Measurements from ENCODE around the gene HECW1.
"Not testable (repeated sequence)": the region's sequence is repeated elsewhere in the genome, so short reads cannot be mapped to it uniquely, and the experiment has no call there.

HECW1 gene

DNA sequence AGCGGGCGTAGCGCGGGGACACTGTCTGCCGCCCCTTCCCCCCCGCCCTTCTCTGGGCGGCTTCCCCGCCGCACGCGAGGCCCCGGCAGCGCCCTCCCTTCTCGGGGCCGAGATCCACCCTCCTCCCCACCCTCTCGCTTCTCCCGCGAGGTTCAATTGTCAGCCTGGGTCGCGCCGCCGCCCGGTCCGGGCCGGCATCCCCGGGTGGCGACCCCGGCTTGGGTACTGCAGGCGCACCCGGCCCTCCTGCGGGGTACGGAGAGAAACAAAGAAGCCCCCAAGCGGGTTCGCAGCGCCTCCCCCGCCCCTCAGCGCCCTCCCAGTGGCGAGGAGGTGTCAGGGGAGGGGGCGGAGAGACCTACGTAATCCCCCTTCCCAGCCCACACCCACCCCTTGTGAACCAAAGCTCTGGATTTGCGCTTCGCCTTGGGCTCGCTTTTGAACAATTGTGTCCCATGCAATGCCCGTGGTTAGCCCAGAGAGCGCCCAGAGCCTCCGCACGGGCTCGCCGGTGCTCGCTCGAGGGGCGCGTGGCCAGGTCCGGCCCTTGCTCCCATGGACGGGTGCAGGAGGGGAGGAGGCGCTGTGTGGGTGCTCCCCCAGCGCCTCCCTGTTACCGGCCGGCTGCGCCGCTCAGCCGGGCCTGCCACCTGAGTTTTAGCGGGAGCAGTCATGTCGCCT lies 634 bp downstream of the HECW1 start:
- no peak for DNase-seq

DNA sequence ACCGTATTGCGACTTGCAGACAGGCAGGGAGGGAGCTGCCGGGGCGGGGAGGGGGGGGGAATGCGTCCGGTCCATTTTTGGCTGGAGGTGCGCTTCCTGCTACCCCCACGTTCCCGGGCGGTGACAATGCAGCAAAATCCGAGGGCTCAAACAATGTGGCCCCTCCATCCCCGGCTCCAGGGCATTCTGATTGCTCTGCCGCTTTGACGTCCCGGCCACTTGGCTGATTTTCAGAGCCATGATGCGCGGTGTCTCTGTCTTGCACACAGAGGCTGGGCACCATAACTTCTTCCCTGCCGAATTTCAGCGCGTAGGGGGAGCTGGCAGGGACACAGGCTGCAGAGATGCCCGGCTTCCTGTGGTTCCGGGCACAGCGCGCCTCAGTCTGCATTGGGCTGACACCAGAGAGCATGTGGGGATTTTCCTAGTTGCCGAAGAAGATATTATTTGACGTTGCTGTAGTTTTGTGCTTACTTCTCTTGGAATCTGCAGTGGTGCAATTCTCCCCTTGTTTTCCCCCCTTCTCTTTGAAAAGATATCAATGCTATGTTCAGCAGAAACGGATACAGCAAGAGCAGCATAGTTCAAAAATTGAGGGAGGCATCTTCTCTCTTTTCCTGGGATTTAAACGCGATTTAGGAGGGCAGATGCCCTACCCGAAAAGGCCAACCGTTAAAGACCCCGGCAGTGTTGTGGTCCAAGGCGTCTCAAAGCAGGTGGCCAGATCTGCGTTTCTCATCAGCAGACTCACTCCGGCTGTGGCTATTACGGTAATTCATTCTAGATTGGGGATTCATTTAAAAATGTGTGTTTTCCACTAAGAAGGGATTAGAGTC lies 1.4 kb downstream of the HECW1 start:
- no peak for DNase-seq

DNA sequence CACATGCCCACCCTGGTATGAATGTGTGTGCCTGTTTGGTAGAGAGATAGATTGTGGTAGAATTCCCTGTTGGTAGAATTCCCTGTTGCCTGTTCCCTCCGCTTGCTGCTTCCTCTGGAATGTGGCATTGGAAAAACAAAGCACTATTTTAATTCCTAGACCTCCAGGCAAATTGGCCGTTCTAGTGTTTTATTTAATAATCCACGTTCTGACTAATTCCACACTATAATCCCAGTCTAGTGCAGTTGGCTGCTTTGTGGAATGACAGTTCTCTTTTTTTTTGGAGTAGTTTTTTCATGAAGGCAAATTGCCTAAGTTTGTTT lies 2.0 kb downstream of the HECW1 start:
- no peak for DNase-seq

DNA sequence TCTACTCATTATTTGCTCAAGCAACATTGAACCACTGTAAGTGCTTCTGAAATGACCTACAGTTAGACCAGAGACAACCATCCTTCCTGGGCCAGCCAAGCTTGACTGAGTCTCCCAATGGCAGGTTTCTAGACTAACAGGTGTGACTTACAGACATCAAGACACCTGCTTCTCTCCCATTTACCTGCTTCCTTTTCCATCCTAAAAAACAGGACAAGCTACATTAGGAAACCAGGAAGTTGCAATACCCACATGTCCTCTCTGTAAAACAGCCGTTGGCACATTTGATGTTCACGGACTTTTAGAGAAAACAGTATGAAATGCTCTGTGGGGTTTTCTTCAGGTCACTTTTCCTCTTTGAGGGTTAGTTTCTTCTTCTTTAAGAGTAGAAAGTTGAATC lies 4.0 kb downstream of the HECW1 start:
- DNase-seq = no peak

DNA sequence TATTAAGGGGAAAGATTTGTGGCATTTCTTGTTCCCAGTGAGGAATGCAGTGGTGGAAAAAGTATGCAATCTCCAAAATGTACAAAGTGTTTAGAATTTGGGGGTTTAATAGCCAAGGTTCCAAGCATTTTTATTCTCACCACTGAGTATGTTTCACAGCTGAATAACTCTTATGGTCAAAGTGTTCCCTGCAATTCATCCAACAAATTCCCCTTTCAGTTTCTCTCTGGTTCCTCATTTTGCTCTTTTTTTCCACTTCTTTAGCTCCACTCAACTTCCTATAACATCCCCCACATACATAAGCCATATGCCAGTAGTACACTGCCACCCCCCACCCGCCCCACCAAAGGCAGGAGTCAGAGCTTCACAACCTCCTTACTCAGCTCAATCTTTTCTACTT lies 4.6 kb downstream of the HECW1 start:
- no peak for DNase-seq

DNA sequence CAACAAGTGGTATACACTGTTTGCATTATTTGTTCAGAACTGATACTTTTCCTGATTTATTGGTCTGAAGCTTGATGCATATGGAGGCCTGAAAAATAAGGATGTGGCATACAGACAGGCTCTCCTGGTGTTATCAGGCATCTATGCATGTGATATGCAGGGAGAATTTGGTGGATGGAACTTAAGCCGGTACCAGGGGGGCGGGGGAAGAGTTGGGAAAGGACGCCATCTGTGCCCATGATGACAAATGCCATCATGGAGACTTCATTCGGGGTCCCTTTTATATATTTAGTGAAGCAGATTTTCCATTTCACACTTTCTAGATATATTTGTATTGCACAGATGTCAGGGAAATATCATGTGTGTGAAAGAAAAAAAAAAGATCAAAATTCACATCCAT lies 5.4 kb downstream of the HECW1 start:
- no peak for DNase-seq

DNA sequence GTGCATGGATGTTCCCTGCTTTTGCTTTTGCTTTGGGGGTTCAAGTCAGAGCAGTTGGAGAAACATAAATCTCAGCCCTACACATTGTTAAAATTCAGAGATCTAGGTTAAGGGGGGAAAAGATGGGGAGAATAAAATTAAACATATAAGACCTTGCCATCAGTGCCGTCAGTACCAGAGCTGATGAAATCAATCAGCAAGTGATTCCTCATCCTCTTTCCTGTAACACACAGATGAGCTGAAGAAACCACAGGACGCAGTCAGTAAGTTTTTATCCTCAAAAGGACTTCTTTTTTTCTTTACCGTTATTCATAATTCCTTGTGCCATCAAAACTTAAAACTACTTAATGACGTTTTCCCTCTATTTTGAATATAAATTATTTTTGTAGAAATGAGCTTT lies 5.9 kb downstream of the HECW1 start:
- DNase-seq = no peak

DNA sequence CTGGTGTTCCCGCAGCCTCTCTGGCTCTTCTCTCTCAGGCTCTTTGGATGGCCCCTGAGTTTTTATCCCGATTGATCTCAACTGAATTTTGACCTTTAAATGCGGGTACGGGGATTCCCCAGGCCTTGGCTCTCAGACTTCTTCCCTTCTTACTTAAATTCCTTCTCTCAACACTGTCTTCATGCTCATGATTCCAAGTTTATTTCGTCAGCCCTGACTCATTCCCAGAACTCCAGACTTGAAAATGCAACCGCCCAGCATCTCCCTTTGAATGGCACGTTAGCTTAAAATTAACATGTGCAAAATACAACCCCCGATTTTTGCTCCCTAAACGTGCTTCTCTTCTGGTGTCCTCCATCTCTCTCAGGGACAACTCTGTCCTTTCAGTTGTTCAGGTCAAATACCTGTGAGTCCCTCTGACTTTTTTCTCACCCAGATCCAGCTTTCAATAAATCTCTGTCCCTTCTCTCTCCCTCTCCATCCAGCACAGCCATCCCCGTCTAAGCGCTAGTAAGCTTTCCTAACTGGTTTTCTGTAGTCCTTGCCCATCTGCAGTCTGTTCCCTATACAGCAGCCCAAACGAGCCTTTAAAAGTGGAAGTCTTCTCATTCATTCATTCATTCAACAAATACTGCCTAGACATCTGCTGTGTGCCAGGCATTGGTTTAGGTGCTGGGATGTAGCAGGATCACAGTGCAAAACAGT lies 7.1 kb downstream of the HECW1 start:
- DNase-seq = no peak

DNA sequence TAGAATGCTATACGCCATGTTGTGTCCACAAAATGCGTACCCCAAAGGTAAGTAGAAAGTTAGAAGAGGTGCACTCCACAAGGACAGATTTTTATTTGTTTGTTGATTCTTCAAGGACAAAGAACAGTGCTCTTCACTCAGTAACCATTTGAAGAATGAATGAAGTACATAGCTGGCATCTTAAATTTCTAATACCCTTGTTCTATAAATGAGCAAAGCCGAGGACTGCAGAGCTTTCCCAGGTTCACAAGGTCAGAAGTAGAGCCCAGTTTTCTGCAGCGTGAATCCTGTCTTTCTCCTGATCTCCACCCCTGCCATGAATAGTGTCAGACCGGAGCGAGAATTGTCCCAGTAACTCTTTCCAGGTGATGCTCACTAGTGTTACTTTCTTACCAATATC lies 9.5 kb downstream of the HECW1 start:
- no peak for DNase-seq

DNA sequence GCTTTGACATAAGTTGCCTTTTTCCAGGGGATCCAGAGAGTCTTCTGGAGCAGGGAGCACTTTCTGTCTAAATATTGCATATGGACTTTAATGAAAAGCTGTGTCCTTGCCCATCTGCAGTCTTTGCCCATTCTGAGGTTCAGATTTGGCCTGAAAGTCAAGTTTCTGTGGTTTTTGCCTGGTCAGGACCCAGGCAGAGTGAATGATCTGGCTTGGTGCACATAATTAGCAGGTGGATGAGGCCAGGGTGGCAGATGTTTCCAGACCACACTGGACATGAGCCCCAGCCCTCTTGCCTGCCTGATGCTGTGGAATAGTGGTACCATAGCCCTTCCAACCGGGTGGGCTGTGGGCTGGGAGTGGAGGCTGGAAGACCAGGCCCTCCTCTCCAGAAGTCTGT lies 11.0 kb downstream of the HECW1 start:
- DNase-seq = no peak

DNA sequence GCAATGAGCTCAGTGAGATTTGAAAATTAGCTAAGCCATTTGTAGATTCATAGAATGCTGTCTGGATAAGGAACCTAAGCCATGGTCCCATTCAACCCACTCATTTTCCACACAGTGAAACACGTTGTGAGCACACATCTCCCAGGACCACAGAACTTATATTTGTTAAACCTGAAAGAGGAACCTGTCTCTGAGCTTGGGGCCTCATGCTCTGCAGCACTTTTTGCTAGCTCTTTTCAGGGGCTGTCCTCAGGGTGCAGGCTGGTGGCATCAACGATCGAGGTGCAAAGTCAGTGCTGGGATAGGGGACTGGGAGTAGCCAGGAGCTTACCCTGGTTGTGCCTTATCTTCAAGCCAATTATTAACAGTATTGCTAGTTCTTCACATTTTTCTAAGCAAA lies 11.9 kb downstream of the HECW1 start:
- no peak for DNase-seq

DNA sequence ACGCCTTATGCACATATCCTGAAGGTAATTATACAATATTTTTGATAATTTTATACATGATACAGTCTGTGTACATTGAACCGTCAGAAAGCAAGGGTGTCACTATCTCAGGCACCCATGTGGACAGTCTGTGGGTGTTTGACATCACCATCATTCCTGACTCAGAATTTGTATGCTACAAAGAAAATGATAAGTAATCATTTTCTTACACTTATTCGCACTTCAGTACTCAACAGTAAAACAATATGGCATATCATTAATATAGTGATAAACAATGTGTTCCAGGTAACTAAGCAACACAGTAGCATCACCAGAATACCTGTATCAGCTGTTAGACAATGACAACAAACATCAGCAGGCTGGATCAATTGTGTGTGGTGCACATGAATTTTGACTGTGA lies 17.9 kb downstream of the HECW1 start:
- DNase-seq = no peak

DNA sequence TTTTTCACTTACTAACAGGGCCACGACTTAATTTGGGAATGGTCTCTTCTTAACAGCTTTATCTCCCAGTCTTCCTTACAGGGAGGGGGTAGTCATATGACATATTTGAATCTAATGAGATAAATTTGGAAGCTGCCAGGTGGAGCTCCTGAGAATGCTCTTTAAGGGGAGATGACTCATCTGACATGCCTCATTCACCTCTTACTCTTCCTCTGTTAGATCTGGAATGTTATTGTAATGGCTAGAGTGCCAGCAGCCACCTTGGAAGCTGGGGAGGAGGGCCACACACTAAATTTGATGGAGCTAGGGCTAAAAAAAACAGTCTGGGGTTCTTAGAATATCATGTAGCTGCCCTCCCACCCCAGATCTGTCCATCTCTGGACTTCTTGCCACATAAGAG lies 22.7 kb downstream of the HECW1 start:
- DNase-seq = no peak

DNA sequence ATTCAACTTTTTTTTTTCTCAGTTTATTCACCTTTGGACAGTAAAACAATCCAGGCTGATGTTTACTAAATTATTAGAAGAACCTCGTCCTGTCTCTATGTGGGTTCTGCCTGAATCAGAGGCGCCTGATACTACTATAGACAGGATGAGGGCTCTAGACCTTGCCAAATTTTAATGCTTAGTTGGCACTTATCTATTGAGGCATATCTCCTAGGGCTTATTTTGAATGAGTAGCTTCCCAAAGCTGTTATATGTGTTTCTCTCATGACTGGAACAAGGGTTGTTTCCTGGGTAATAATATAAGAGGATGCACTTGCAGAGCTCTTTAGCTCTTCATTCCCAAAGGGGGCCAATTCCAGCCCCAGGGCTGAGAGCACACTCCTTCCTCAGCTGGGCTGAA lies 23.6 kb downstream of the HECW1 start:
- no peak for DNase-seq

DNA sequence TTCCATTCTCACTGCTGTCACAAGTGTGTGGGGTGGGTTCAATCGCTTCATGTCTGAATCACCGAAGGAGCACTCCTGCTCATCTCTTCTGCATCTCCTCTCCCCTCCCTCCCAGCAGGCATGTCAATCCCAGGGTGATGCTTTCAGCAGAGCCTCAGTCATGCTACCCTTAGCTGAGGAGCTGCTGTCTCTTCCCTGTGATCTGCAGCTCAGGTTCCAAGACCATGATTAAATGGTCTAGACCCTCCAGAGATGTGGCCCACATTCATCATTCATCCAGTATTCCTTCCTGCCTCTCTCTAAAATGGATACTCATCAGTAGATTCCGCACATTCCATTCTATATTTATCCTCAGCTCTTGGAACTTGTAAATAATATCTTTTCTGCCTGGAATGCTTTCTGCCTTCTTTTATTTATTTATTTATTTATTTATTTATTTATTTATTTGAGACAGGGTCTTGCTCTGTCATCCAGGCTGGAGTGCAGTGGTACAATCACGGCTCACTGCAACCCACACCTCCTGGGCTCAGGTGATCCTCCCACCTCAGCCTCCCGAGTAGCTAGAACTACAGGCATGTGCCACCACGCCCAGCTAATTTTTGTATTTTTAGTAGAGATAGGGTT lies 24.8 kb downstream of the HECW1 start:
- DNase-seq = not testable (repeated sequence)

DNA sequence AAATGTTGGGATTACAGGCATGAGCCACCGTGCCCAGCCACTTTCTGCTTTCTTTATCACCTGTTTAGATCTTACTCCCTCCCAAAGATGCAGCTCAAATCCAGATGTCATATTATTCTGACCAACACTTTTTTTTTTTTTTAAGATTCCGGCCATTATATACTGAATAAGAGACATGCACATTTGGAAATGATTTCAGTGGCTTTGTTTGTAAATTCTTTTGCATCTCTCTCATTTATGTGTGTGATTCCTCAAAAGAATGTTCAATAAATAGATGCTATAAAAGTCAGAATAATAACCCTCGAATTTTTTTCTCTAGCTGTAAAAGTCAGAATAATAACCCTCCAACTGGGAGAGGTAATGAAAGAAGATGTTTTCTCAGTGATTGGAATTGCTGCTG lies 25.4 kb downstream of the HECW1 start:
- no peak for DNase-seq

DNA sequence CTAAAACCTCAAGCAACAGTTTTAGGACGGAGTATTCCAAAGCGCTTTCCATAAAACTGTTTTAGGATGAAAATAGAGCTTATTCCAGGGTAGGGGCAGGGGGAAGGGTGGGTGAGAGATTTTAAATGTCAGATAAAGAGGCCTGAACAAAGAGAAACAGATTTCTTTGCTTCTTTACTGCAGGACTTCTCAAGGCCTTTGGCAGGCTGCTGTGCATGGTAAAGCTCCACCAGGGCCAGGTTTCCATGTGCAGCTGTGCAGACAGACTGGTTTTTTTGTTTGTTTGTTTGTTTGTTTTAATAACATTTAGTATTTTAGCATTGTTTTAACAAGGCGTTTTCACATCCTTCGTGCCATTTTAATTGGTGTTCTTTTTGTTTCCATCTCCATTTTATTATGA lies 26.3 kb downstream of the HECW1 start:
- no peak for DNase-seq

DNA sequence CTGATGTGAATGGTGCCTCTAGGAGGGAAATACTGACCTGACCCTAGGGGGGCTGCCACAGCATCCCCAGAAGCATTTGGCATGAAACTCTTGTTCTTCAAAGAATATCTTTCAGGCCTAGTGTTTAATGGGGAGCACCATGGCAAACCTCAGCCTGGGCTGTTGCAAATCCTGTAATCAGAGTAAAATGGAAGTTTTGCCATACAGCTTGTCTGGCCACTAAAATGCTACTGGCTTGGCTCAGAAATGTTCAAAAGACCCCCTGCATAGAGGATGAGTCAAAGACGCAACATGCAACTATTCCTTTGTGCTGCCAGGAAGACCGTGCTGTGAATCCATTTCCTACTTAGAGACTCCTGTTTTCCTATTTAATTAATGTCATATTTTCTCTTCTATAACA lies 26.7 kb downstream of the HECW1 start:
- no peak for DNase-seq

DNA sequence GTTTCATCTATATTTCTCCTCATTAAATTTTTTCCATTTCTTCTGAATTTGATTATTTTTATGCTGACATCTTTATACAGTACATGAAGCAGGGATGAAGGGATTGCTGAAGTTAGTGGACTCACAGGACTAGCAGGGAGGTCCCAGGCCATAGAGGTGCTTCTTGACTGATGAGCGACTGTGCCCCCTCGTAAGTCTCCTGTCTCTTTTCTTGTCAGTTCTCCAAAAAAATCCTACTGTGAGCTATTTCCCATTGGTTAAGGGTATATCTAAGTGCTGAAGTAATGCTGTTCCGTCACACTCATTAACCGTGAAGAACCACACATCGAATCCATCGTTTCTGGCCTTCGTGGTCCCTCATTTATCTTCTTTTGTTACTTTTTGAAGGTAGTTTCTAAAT lies 27.7 kb downstream of the HECW1 start:
- DNase-seq = no peak

DNA sequence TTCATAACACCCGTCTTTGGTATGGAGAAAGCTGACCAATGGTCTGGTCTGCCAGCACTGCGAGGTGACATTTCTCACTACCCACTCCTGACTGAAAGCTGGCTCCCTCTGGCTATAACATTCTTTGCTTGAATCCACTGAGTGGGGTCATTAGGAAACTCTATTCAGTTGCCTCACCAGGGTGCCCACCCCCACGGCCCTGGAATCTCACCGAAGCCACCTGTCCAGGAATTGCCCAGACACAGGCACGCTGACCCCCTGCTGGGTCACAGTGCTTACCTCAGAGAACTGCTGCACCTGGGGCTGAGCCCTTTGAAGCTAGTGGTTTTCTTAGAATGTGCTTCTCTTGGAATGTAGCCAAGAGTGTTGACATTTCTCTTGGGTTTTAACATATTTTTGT lies 28.6 kb downstream of the HECW1 start:
- no peak for DNase-seq

DNA sequence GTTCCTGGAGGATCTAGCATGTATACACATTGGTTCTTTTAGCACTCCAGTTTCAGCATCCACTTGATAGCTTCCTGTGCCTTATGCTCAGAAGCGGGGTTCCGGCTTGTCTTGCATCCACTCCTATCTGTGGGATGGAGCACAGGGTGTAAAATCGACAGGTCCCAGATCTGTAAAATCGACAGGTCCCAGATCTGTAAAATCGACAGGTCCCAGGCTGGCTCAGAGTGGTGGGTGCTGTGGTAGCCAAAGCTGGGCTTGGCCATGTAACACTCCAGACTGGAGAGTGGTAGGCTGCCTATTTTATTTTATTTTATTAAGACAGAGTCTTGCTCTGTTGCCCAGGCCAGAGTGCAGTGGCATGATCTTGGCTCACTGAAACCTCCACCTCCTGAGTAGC lies 30.3 kb downstream of the HECW1 start:
- DNase-seq = no peak

DNA sequence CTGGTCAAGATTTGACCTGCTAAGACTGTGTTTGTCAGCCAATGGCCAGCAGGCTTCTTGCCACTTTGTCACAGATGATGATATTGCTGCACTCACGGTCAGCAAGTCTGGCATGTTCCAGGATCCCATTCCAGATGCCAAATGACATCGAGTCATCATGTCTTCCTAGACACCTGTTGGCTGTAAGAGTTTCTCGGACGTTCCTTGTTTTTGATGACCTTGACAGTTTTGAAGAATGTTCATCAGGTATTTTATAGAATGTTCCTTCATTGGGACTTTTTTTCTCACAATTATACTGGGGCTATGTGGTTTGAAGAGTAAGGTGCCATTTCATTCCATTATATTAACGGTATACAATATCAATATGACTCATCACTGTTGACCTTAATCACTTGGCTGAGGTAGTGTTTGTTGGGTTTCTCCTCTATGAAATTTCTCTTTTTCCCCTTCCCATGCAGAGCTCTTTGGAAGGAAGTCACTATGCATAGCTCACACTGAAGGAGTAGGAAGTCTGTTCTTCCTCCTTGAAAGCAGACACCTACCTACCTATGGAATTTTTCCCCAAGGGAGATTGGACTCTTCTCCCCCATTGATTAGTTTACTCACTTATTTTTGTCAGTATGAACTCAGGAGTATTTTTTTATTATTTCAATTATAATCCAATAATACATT lies 31.6 kb downstream of the HECW1 start:
- no peak for DNase-seq

DNA sequence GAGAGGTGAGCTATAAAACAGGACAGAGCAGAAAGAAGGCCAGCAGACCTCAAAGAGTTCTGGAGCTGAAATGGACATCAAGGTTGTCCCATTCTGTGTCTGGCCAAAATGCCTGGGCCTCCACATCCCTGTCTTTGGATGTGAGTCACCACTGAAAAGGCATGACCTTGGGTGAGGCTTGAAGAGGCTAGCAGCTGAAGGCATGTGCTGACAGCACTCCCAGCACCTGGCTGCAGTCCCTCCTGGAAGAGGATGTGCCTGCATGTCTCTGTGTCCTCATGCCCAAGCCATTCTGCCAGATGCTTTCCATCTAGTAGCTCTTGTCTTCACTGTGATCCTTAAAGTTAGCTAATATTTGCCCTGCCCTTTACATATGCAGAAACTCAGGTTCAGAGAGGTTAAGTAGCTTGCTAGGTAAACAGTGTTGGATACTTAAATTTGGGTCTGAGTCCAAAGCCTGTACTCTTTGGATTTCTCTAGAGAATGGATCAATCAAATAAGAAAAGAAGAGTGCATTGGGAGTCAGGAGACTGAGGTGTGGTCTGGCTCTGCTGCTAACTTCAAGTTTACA lies 35.8 kb downstream of the HECW1 start:
- DNase-seq = no peak

Data from CD4-positive, alpha-beta T cell treated with Interferon alpha-2 for 1 hour (primary cell).